T-helper 22 cell (primary cell): ENCODE results near the gene GRK5.

ENCODE experiments used
- DNase-seq: peaks from one replicate; pipeline ENCODE4 v3.0.0-alpha.2; 2020; ENCODE audit warnings: low read depth

GRK5 gene

DNA sequence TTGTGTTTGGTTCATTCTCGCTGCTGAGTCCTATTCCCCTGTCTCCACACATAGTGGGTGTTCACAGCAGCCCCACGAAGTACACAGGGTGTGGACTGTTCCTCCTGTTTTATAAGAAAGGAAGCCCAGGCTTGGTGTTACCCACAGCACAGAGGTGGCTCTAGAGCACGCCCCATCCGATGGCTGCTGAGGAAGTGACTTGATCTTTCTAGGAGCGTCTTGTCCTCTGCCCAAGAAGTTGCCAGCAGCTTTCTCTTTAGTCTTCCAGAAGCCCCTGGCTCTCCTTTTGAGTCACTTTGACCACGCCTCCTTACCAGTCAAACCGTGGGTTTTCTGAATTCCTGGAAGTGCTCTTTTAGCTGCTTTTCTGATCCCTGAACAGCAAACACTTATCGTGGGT is 94.0 kb downstream of the GRK5 start:
- peak; percentile 44 for DNase-seq

DNA sequence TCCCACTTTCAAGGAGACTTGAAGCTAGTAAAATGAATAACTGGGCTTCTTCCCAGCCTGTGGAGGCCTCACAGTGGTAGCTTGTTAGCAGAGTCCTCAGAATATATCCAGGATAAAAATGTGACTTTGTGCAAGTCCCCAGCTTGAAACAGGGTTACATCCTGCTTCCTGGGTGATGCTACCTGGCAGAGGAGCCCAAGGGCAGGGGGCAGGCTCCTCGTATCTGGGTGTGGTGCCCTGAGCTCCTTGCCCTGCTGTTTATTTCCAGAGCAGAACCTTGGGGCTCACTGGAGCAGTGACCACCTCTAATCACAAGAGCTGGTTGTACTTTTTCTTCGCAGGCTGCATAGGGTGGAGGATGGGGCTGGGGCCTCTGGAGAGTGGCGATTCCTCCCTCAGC is 94.8 kb downstream of the GRK5 start:
- no peak for DNase-seq

GRCh38 chr10:119302591-119303253 is 95.4 kb downstream of the GRK5 start:
- no peak for DNase-seq

DNA sequence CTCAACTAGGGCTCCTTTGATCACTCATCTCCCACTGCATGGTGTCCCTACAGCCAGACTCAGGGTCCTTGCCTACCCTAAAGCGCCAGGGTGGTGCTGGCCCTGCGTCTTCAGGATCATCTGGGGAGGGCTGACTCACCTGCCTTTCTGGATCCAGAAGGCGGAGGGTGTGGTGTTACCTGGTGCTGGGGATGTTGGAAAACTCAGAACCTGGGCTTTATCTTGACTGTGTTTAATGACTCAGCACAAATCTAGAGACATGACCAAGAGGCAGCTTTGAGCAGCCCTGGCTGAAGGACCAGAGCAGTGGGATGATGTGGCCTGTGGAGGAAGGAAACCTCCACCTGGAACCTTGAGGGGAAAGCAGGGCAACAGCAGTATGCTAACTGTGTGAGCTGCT is 96.5 kb downstream of the GRK5 start:
- no peak for DNase-seq

DNA sequence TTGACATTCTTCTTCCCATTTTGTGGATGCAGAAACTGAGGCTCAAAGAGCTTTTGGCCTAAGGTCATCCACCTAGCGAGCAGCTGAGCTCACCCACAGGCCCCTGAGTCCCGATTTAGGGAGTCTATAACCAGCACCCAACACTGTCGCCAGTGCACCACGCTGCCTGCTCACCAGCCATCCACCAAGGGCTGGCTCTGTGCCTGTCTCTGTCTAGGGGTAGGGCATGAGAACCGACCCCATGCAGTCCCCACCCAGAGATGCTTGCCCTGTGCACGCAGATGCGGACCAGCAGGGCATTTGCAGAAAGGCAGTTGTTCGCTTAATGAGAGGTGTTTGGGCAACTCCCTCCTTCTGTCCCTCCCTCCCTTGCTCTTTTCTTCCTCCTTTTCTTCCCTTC is 97.2 kb downstream of the GRK5 start:
- DNase-seq: no peak

DNA sequence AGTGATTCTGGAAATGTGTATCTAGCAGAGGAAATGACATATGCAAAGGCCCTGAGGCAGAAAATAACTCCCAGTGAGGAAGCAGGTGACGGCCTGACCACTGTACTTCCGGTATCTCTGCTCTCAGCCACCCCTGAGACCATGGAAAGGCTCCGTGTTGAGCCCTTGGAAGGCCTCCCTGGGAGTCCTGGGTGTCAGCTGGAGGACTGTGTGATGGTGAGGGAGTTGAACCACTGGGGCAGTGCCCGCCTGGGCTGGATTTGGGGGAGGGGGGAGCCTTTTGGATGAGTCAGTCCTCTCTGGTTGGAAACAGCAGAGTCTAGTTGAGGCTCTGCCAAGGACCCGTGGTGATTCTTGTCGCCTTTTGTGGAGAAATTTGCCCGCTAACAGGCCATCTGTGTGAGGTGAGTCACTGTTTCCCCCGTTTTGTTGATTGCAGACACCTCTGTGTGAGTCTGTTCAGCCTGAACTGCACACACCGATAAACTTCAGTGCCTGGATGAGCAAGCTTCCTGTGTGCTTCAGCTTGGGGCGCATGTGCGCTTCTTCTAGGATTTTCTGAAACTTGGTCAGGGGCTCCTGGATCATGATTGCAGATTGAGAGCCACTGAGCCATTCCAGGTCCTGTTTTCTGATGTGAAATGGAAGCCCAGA is 98.6 kb downstream of the GRK5 start:
- peak; percentile 83 for DNase-seq

DNA sequence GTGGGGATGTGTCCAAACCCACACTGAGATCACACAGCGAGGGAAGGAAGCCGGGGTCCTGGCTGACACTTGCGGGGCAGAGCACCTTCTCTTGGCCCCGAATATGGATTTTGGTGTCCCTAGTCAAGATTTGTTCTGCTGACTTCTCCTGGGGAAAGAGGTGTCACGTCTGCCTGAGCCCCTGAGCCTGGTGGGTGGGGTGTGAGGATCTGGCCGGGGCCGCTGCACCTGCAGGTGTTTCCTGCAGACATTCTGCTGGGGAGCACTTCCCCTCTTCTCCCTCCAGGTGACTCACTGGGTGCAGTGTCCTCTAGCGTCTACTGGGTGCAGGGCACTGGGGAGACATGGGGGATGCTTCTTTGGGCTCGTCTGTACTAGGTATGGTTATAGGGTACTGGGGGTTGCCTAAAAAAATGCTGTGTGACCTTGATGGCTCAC is 99.2 kb downstream of the GRK5 start:
- peak; percentile 76 for DNase-seq

DNA sequence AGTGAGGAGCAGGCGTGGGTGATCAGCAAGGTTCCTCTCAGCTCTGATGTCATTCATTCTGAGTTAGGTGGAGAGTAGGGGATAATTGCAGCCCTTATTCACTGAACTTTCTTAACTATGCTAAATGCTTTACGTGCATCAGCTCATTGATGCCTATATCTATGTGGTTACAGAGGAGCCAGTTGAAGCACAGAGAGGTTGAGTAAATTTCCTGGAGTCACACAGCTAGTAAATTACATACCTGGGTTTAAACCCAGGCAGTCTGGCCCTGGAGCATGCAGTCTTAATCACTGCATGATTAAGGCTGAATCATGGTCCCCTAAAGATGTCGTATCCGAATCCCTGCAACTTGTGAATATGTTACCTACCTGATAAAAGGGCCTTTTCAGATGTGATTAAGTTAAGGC is 99.6 kb downstream of the GRK5 start:
- no peak for DNase-seq

- DNase-seq: no peak
Observed at GRCh38 chr10:119308089-119308488, 100.7 kb downstream of the GRK5 start.

- no peak for DNase-seq
Observed at GRCh38 chr10:119308551-119309422, 101.4 kb downstream of the GRK5 start.

DNA sequence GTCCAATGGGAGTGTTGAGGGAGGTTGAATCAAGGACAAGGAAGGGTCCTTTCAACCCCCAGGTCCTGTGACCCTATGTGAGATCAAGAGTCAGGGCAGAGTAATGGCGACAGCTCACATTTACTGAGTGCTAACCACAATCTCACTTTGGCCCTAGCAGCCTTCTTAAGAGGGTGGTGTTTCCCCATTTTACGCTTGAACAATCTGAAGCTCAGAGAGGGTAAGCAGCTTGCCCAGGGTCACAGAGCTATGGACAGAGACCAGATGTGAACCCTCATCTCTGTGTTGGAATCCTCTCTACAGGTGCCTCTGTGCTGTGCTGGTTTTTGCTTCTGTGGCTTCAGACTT is 102.0 kb downstream of the GRK5 start:
- no peak for DNase-seq

DNA sequence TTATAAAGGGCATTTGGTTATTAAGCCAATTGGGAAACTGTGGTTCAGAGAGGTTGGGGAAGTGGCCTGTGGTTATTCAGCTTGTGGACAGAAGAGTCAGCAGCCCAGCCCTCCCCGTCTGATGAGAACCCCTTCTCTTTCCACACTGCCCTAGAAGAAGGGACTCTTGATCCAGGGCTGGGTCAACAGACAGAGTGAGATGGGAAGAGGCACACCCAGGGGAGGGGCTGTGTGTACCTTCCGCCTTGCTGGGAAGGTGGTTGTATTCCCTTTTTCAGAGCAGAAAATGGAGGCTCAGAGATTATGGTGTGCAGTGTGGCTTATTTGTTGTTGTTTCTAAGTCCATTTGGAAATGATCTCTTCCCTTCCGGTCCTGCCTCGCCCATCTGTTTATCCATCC is 103.4 kb downstream of the GRK5 start:
- DNase-seq: no peak

GRCh38 chr10:119312241-119312640 is 104.9 kb downstream of the GRK5 start:
- DNase-seq: no peak

GRCh38 chr10:119313024-119313423 is 105.7 kb downstream of the GRK5 start:
- DNase-seq: no peak

DNA sequence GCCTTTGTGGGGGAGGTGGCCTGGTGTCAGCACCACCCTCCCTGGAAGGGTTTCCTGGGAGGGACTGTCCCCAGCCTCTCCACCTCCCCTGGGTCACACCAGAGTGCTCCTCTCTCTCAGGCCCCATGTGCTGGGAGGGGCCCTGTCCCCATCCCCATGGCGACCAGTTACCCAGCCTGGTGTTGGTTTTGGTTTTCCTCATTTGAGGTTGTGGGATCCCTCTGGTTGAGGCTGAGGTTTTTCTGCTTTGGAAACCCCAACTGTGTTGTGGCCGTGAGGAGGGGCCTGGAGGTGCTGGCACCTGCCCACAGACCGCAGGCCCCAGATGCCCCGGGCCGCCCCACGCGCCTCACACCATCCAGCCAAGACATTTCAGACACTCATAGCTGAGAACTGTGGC is 106.3 kb downstream of the GRK5 start:
- DNase-seq: peak; percentile 25

DNA sequence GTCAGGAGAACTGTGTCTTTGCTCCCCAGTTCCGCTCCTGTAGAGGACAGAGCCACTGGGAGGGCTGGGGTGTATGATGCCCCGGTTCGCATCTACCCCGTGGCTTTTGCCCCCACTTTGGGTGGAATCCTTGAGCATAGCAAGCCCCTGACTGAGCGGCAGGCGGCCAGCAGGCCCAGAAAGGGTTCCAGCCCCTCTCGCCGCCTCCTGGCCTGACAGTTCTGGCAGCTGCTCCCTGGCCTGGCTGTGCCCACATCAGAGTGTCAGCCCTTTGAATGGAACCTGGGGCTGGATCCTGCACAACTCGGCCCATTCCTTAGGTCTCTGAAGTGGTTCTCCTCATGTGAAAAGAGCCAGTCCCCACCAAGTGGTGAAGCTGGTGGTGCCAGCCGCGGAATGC is 106.7 kb downstream of the GRK5 start:
- no peak for DNase-seq

- DNase-seq: no peak
Observed at GRCh38 chr10:119314486-119314885, 107.1 kb downstream of the GRK5 start.

- peak; percentile 41 for DNase-seq
Observed at GRCh38 chr10:119315128-119316001, 108.0 kb downstream of the GRK5 start.

- no peak for DNase-seq
Observed at GRCh38 chr10:119316002-119316358, 108.6 kb downstream of the GRK5 start.

GRCh38 chr10:119316729-119317097 is 109.3 kb downstream of the GRK5 start:
- no peak for DNase-seq

- DNase-seq: no peak
Observed at GRCh38 chr10:119318411-119319160, 111.2 kb downstream of the GRK5 start.
